Activated T-cell treated with anti-CD3 and anti-CD28 coated beads, Interleukin-2, amount 50 U/mL, for 24 hours (primary cell): ENCODE data around the gene MAPKAPK5.
"Not testable (repeated sequence)": the region's sequence is repeated elsewhere in the genome, so short reads cannot be mapped to it uniquely, and the experiment has no call there.

ENCODE experiments used
- DNase-seq: peaks from one replicate; pipeline ENCODE4 v3.0.0-alpha.2; 2020
- H3K27ac Mint-ChIP-seq: 2 replicates; pipeline ENCODE4 v1.8.0; 2020; ENCODE audit warnings: mild to moderate bottlenecking, mixed read lengths
- H3K27me3 Mint-ChIP-seq: 2 replicates; pipeline ENCODE4 v1.8.0; 2020; ENCODE audit warnings: mixed read lengths
- H3K36me3 Mint-ChIP-seq: 2 replicates; pipeline ENCODE4 v1.8.0; 2020; ENCODE audit warnings: low read depth, mixed read lengths
- H3K4me1 Mint-ChIP-seq: 2 replicates; pipeline ENCODE4 v1.8.0; 2020; ENCODE audit warnings: low read depth, mixed read lengths
- H3K4me3 Mint-ChIP-seq: 2 replicates; pipeline ENCODE4 v1.8.0; 2020; ENCODE audit warnings: mild to moderate bottlenecking, moderate library complexity, mixed read lengths
- H3K9me3 Mint-ChIP-seq: 2 replicates; pipeline ENCODE4 v1.8.0; 2020; ENCODE audit warnings: mixed read lengths

The MAPKAPK5 gene

GRCh38 chr12:111950961-111951676 lies 109.1 kb downstream of the MAPKAPK5 start:
- H3K4me3 Mint-ChIP-seq, DNase-seq, H3K27me3 Mint-ChIP-seq, H3K27ac Mint-ChIP-seq: not testable (repeated sequence)
- Mint-ChIP-seq H3K9me3 (peaks cover 10% of the 10 kb centered on the region), H3K4me1 (peaks cover 30% of the 10 kb centered on the region), H3K36me3 (peaks cover 18% of the 10 kb centered on the region)
